SK-N-MC (cell line): Measurements from ENCODE around the gene PDRG1.

ENCODE experiments used
- FOXP2 ChIP-seq: optimal IDR thresholded peaks from 2 replicates; pipeline ENCODE3; 2011; ENCODE audit warnings: mild to moderate bottlenecking, moderate library complexity; ENCODE audit not compliant: insufficient read depth; ENCODE audit errors: extremely low read length, control extremely low read depth
- POLR2AphosphoS5 ChIP-seq: IDR thresholded peaks from 2 replicates; pipeline ENCODE4 v1.6.1; 2012; ENCODE audit warnings: mild to moderate bottlenecking, low read depth, low read length, borderline replicate concordance

DNA sequence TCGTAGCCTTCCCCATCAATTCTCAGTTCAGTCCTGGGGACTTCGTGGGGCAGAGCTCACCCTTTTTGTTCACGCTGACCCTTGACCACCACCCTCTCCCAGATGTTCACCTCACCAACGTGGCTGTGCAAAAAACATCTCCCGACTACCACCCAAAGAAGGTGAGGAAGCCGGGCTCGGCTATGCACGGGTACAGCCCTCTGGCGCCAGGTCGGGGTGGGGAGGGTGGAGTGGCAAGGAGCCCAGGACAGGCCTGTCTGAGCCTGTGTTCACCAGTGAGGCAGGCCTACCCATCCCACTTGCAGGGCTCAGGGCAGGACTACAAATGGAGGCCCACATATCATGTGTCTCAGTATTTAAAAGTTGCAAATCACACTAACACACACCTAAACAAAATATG is 18.1 kb downstream of the PDRG1 start:
- TF ChIP-seq POLR2AphosphoS5 (no peak), FOXP2 (no peak)
